Psoas muscle (tissue), 8 donors: ENCODE data around the gene ENOPH1. TPM values are rescaled to one million over a fixed set of nuclear protein-coding genes. Genes with fewer than 3 reads are reported as not detected.
A peak's percentile ranks its signal among the peaks of the same experiment; 100 is the strongest.

ENCODE experiments used
- ATAC-seq, 4 donors: fragments of 200-7000 bp; cut with Tn5 transposase; one replicate each; pipeline ENCODE4 v1.9.1; 2020; ENCODE audit warnings: moderate library complexity in 3 of 4, mild to moderate bottlenecking in 2 of 4
- DNase-seq, 2 donors: peaks; one replicate each; pipeline ENCODE4 v3.0.0-alpha.2; 2020
- H3K27ac ChIP-seq: fragments of 200-600 bp; one replicate; pipeline ENCODE4 v1.8.0; 2022
- H3K27me3 ChIP-seq, 3 donors: fragments of 200-600 bp in 1 of 3; one replicate each; pipeline versions ENCODE4 v1.6.1 to v1.8.0; 2013 to 2022; ENCODE audit warnings: low read length in 2 of 3, mild to moderate bottlenecking in 2 of 3, moderate library complexity in 1 of 3; ENCODE audit not compliant: insufficient read depth in 3 of 3
- H3K36me3 ChIP-seq, 2 donors: fragments of 200-600 bp in 1 of 2; one replicate each; pipeline versions ENCODE4 v1.6.1 to v1.8.0; 2013 to 2022; ENCODE audit warnings: low read depth in 1 of 2, mild to moderate bottlenecking in 1 of 2, moderate library complexity in 1 of 2; ENCODE audit not compliant: insufficient read depth in 1 of 2
- H3K4me1 ChIP-seq: fragments of 200-600 bp; one replicate; pipeline ENCODE4 v1.8.0; 2022
- H3K4me3 ChIP-seq: fragments of 200-600 bp; one replicate; pipeline ENCODE4 v1.8.0; 2022; ENCODE audit warnings: mild to moderate bottlenecking
- H3K9me3 ChIP-seq: fragments of 200-600 bp; one replicate; pipeline ENCODE4 v1.8.0; 2022
- WGBS, 3 donors: extraction: QIAGEN DNeasy Blood & Tissue Kit; methylation state at CpG; one replicate each; pipeline versions ENCODE4 v1.1.6 to v1.1.7; 2013; 5-methylcytosine and 5-hydroxymethylcytosine counted together
- intact Hi-C, 2 donors: fragments of 100-400 bp; cut with DNase I; formaldehyde crosslinking; loops; one replicate each; pipeline versions ENCODE4 v1.11.0 to v1.14.2; 2022
- polyA plus RNA-seq, 3 donors: library from polyadenylated mRNA; stranded (reverse); fragments of 200-250 nt; gene quantifications; one replicate each; pipeline ENCODE4 v1.2.3, GENCODE V29; 2013
- total RNA-seq, 4 donors: library from RNA; stranded (reverse); fragmentation: NEBNext Ultra II Directional in 2 of 4; extraction: Animal tissue kit (Norgen Biotek cat#: 25700) in 2 of 4; gene quantifications; one replicate each; pipeline versions ENCODE4 v1.2.1 to v1.2.4, GENCODE V29; 2021 to 2023
- TF ChIP-seq, protein P1 (sequence below): fragments of 200-600 bp; IDR thresholded peaks from one replicate; pipeline ENCODE4 v1.8.0; 2022; ENCODE audit warnings: antibody characterized with exemption
- donor health status: healthy with polysubstance abuse.
- donor health status: DM: no; HTN: no; CAD: no; lungs with moderate emphysema.
- donor health status: Bipolar disorder and iron deficiency.
- donor health status: healthy.
- donor health status: DM: yes; HTN: yes; CAD: no.
- donor health status: DM: no; HTN: no; CAD: no.
- donor health status: DM: no; HTN: no; CAD: no.
- donor health status: DM: yes; HTN: yes; CAD: no.

Gene ENOPH1
- total and polyA plus RNA-seq, 7 donors, result 9.1 to 27.7 (median 12.5) TPM

DNA sequence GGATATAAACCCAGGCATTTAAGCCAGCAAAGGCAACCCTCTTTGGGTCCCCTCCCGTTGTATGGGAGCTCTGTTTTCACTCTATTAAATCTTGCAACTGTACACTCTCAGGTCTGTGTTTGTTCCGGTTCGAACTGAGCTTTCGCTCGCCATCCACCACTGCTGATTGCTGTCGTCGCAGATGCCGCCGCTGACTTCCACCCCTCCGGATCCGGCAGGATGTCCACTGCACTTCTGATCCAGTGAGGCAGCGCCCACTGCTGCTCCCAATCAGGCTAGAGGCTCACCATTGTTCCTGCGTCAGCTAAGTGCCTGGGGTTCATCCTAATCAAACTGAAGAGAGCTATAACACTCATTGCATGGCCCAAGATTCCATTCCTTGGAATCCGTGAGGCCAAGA lies 49.2 kb downstream of the ENOPH1 start:
- TF ChIP-seq, protein P1, sequence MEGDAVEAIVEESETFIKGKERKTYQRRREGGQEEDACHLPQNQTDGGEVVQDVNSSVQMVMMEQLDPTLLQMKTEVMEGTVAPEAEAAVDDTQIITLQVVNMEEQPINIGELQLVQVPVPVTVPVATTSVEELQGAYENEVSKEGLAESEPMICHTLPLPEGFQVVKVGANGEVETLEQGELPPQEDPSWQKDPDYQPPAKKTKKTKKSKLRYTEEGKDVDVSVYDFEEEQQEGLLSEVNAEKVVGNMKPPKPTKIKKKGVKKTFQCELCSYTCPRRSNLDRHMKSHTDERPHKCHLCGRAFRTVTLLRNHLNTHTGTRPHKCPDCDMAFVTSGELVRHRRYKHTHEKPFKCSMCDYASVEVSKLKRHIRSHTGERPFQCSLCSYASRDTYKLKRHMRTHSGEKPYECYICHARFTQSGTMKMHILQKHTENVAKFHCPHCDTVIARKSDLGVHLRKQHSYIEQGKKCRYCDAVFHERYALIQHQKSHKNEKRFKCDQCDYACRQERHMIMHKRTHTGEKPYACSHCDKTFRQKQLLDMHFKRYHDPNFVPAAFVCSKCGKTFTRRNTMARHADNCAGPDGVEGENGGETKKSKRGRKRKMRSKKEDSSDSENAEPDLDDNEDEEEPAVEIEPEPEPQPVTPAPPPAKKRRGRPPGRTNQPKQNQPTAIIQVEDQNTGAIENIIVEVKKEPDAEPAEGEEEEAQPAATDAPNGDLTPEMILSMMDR, result no peak
- ATAC-seq (no peak), DNase-seq (no peak)
- H3K36me3 ChIP-seq, result no peaks in the 10 kb centered on the region
- intact Hi-C loops, result no loop called here
- H3K27ac ChIP-seq, result no peak overlapping the region
- no peaks in the 10 kb centered on the region for H3K4me1 ChIP-seq
- WGBS, 3 donors, result 93 to 96% (median 96%) methylated on average over 14 of the region's 14 CpGs
- H3K9me3 ChIP-seq, result no peaks in the 10 kb centered on the region
- no peaks in the 10 kb centered on the region for H3K27me3 ChIP-seq
- no peak overlapping the region for H3K4me3 ChIP-seq

- WGBS, 3 donors, result 74 to 88% (median 80%) methylated on average over 10 of the region's 10 CpGs
These were observed 50.5 kb downstream of the ENOPH1 start for GRCh38 chr4:82480771-82481505.

GRCh38 chr4:82481506-82481840 lies 51.1 kb downstream of the ENOPH1 start:
- Histone ChIP-seq H3K27me3 (no peaks in the 10 kb centered on the region), H3K9me3 (no peaks in the 10 kb centered on the region), H3K36me3 (no peaks in the 10 kb centered on the region), H3K4me1 (no peaks in the 10 kb centered on the region), H3K4me3 (no peak overlapping the region), H3K27ac (no peak overlapping the region)
- peak in 1 of 4 donors; percentile 31 for ATAC-seq
- WGBS, 3 donors, result 37 to 44% (median 38%) methylated on average over 6 of the region's 6 CpGs
- DNase-seq, result no peak
- intact Hi-C loops, result no loop called here
- TF ChIP-seq, protein P1, result no peak

More at GRCh38 chr4:82480771-82481505, 50.5 kb downstream of the ENOPH1 start:
- Histone ChIP-seq H3K27me3 (no peaks in the 10 kb centered on the region), H3K27ac (no peak overlapping the region), H3K36me3 (no peaks in the 10 kb centered on the region), H3K4me1 (no peaks in the 10 kb centered on the region), H3K4me3 (no peak overlapping the region), H3K9me3 (no peaks in the 10 kb centered on the region)
- no peak for ATAC-seq
- DNase-seq, result no peak
- intact Hi-C loops, result no loop called here
- TF ChIP-seq, protein P1, result no peak

DNA sequence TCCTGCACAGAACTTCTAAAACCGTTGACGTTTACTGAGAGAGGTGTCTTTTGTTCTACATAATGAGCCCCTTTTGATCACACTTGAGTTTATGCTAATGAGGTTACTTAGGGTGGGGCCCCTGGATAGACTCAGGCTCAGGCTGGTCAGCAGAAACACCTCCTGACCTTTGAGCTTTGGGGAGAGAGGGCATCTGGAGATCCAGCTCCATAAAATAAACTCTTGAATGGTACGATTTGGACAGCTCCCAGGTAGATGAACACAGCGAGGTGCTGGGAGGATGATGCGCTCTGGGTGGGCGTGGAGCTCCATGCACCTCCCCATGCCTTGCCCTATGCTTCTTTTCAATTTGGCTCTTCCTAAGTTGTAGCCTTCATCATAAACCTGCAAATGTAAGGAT lies 52.0 kb downstream of the ENOPH1 start:
- Histone ChIP-seq H3K27ac (no peak overlapping the region), H3K4me1 (no peaks in the 10 kb centered on the region), H3K36me3 (no peaks in the 10 kb centered on the region), H3K27me3 (no peaks in the 10 kb centered on the region), H3K9me3 (no peaks in the 10 kb centered on the region), H3K4me3 (no peak overlapping the region)
- DNase-seq, result no peak
- TF ChIP-seq, protein P1, result no peak
- intact Hi-C loops, result no loop called here
- WGBS, 3 donors, result 75 to 88% (median 82%) methylated on average over 6 of the region's 6 CpGs
- no peak for ATAC-seq
